NAMALWA (cell line): ENCODE measurements around the gene PAQR7.

Experiments used
- DNase-seq: peaks from one replicate; pipeline ENCODE4 v3.0.0-alpha.2; 2015; ENCODE audit warnings: low spot score

Gene PAQR7

DNA sequence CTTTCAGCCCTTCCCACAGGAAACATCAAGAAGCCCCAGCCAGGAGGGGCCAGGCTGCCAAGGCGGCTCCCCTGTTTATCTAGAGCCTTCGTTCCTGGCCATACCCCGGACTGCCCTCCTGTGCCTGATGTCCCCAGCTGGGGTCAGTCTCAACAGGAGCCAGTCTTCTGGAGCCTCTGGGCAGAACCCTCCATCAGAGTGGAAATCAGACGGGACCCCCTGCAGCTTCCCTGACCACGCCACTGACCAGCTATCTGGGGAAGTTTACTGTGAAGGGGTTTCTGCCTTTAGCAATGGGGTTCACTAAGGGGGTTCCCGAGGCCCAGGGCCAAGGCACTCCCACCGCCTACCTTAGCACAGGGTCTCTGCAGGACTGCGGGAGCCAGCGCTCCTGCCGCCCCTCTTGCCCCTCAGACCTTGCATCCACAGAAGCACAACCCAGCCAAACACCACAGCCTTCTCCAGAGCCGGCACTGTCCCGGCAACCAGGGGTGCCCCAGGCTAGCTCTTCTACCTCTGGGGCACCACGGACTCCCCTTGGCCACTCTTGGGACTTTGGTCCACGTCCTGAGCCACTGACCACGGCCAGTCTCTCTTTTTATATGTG, 59.3 kb downstream of the PAQR7 start:
- no peak for DNase-seq

DNA sequence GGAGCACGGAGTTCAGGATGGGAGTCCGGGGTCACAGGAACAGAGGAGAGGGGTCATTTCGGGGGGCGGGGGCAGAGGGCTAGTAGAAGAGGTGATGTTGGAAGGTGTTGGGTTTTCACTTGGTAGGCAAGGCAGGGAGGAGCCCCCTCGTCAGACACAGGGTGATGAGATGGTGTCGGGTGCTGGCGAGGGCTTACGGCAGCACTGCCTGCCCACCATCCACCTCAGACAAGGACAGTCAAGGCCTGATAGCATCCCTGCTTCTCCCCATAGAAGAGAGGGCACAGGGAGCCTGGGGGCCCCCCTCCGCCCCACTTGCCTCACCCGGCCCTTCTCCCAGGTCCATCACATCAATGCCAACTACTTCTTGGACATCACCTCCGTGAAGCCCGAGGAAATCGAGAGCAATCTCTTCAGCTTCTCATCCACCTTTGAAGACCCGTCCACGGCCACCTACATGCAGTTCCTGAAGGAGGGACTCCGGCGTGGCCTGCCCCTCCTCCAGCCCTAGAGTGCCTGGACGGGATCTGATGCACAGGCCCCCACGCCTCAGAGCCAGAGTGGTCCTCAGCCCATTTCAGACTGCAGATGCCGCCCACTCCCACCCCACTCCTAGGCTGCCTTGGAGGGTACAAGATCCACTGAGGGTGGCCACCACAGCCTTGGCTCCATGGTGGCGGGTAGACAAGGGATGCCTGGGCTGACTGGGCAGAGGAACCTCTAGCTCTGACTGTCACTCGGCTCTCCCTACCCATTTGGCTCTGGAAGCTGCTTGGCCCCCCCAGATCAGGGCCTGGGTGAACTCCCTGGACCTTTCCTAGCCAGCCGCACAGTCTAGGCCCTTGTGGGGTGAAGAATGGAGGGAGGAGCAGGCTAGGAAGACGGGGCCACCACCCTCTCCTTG, 60.0 kb downstream of the PAQR7 start:
- DNase-seq = no peak

DNA sequence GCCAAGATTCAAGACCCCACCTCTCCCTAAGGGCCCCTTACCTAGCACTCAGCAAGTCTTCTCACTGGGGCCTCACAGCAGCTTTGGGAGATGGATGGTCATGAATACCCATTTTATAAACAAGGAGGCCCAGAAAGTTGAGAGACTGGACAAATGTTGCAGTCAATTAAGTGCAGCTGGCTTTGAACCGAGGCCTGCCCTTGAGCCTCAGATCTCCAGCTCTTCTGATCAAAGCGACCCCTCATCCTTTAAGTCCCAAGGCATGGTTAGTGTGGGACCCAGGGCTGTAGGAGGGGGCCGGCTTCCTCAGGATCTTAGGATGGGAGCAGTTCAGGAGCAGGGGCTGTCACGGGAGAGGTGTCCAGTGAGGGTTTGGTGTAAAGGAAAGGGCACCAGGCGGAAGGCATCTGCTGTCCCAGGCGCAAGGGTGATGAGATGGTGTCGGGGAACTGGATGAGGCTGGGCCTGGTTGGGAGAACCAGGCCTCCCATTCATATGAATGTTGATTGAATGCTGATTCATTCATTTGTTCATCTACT, 60.9 kb downstream of the PAQR7 start:
- no peak for DNase-seq

DNA sequence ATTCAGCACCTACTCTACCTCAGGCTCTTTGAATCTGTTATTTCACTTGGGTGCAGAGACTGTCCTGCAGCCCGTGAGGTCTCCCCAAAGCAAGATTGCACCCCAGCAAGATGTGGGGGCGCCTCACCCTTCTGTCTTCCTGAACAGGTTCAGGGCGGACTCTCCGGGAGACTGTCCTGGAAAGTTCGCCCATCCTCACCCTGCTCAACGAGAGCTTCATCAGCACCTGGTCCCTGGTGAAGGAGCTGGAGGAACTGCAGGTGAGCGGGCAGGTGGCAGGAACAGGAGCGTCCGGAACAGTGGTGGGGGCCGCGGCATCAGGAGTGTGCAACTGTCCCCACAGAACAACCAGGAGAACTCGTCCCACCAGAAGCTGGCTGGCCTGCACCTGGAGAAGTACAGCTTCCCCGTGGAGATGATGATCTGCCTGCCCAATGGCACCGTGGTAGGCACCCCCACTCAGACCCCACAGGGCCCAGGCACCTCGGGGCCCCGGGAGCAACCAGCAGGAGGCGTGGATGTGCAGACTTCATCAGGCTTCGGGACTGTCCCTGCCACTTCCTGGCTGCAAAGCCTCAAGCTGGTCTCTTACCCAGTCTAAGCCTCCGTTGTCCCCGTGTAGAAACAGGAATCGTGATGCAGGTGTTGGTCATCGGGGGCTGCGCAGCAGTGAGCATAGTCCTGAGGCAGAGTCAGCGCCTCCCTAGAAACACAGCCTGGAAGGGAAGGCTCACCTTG, 61.6 kb downstream of the PAQR7 start:
- DNase-seq = no peak

DNA sequence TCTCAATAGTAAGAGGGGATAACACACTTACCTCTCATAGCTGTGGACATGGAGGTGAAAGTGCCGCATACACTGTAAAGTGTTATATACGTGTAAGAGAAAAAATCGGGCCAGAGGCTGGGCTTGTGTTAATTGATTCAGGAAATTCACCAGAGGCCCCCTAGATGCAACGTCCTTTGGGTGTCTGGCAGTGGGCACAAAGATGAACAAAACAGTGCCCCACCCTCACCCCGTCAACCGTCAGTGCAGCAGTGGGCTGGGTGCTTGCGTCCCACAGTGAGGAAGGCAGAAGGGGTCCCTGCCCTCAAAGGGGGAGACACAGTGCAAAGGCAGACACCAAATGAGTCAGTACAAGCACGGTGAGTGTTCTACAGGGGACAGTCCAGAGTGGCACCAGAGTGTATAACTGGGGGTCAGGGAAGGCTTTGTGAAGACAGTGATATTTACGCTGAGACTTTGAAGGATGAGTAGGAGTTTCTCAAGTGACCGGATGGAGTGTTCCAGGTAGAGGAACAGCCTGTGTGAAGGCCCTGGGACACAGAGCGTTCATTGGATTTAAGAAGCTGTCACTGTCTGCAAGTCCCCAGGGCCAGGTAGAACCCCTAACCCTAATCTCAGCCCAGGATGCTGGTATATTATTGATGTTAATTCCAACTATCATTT, 62.3 kb downstream of the PAQR7 start:
- no peak for DNase-seq
